Spinal cord (tissue), 10 donors: Measurements from ENCODE around the gene GOLGA7B. TPM values are rescaled to one million over a fixed set of nuclear protein-coding genes. Genes with fewer than 3 reads are reported as not detected.
"Not testable (repeated sequence)": the region's sequence is repeated elsewhere in the genome, so short reads cannot be mapped to it uniquely, and the experiment has no call there.

Experiments used
- DNase-seq, 6 donors: peaks; one replicate each; pipeline versions ENCODE4 v3.0.0 to v3.0.0-alpha.2; 2013 to 2015; ENCODE audit warnings: low spot score in 6 of 6, low read depth in 4 of 6
- H3K27ac ChIP-seq: one replicate; pipeline ENCODE4 v1.5.1; 2013; ENCODE audit warnings: low read depth, low read length, control low read depth
- H3K27me3 ChIP-seq: one replicate; pipeline ENCODE4 v1.6.1; 2013; ENCODE audit warnings: low read length; ENCODE audit not compliant: control insufficient read depth, insufficient read depth
- H3K36me3 ChIP-seq: one replicate; pipeline ENCODE4 v1.6.1; 2013; ENCODE audit warnings: low read length; ENCODE audit not compliant: control insufficient read depth, insufficient read depth
- H3K4me1 ChIP-seq: one replicate; pipeline ENCODE4 v1.6.1; 2013; ENCODE audit warnings: low read length; ENCODE audit not compliant: control insufficient read depth, insufficient read depth
- H3K4me3 ChIP-seq: one replicate; pipeline ENCODE4 v1.5.1; 2013; ENCODE audit warnings: low read depth, low read length, control low read depth
- H3K9me3 ChIP-seq: one replicate; pipeline ENCODE4 v1.6.1; 2013; ENCODE audit warnings: low read length; ENCODE audit not compliant: control insufficient read depth, insufficient read depth
- WGBS: methylation state at CpG from one replicate; pipeline ENCODE4 v1.1.5; 2013; ENCODE audit warnings: missing lambda C conversion rate; ENCODE audit not compliant: insufficient coverage; 5-methylcytosine and 5-hydroxymethylcytosine counted together
- polyA plus RNA-seq, 2 donors: library from polyadenylated mRNA; unstranded; fragments of 120-200 nt; gene quantifications; one replicate each; pipeline ENCODE4 v1.2.1, GENCODE V29; 2013; ENCODE audit not compliant: insufficient read length in 2 of 2
- total RNA-seq, 2 donors: library from RNA; depleted of rRNA in 1 of 2; stranded (reverse); fragments of 120-200 nt in 1 of 2; fragments of >200 nt in 1 of 2; gene quantifications; one replicate each; pipeline versions ENCODE4 v1.2.3 to v1.2.4, GENCODE V29; 2013 to 2014
- donor health status: healthy.

The GOLGA7B gene
- total and polyA plus RNA-seq, 4 donors: 5.8 to 42.7 (median 25.4) TPM

- H3K27ac ChIP-seq, H3K4me1 ChIP-seq: not testable (repeated sequence)
- WGBS: 100% methylated on average over 1 of the region's 2 CpGs
These were observed 5.7 kb upstream of the GOLGA7B start for GRCh38 chr10:97843972-97844371.

GRCh38 chr10:97844678-97845077, 5.0 kb upstream of the GOLGA7B start:
- Histone ChIP-seq H3K36me3 (no peaks in the 10 kb centered on the region), H3K27me3 (no peaks in the 10 kb centered on the region), H3K4me1 (peaks cover 11% of the 10 kb centered on the region), H3K9me3 (peaks cover 2% of the 10 kb centered on the region), H3K27ac (no peak overlapping the region), H3K4me3 (no peak overlapping the region)
- WGBS: 87% methylated on average over 3 of the region's 3 CpGs
- no peak for DNase-seq

More at GRCh38 chr10:97843972-97844371, 5.7 kb upstream of the GOLGA7B start:
- not testable (repeated sequence) for H3K9me3 ChIP-seq, H3K4me3 ChIP-seq, H3K27me3 ChIP-seq, DNase-seq, H3K36me3 ChIP-seq

GRCh38 chr10:97849103-97849686, 448 bp upstream of the GOLGA7B start:
- H3K36me3 ChIP-seq: no peaks in the 10 kb centered on the region
- peak overlapping the region; percentile 36 for H3K4me3 ChIP-seq
- WGBS: 6% methylated on average over 16 of the region's 16 CpGs
- H3K27ac ChIP-seq: no peak overlapping the region
- H3K27me3 ChIP-seq: no peaks in the 10 kb centered on the region
- peak in 2 of 6 donors; percentile 63 to 84 for DNase-seq
- peaks cover 47% of the 10 kb centered on the region for H3K4me1 ChIP-seq
- peaks cover under 1% of the 10 kb centered on the region for H3K9me3 ChIP-seq

- H3K9me3 ChIP-seq: no peaks in the 10 kb centered on the region
- H3K4me3 ChIP-seq: peak overlapping the region; percentile 46
- no peaks in the 10 kb centered on the region for H3K36me3 ChIP-seq
- H3K27me3 ChIP-seq: no peaks in the 10 kb centered on the region
- WGBS: 0% methylated on average over 8 of the region's 13 CpGs
- H3K27ac ChIP-seq: peak overlapping the region; percentile 74
- peaks cover 48% of the 10 kb centered on the region for H3K4me1 ChIP-seq
- DNase-seq: peak in 3 of 6 donors; percentile 36 to 81 (median 68)
These were observed 803 bp downstream of the GOLGA7B start for GRCh38 chr10:97850446-97850845.

GRCh38 chr10:97851341-97852001, 1.8 kb downstream of the GOLGA7B start:
- Histone ChIP-seq H3K4me3 (no peak overlapping the region), H3K27ac (peak overlapping the region; percentile 59), H3K27me3 (no peaks in the 10 kb centered on the region)

GRCh38 chr10:97852277-97852676, 2.6 kb downstream of the GOLGA7B start:
- no peak for DNase-seq
- Histone ChIP-seq H3K4me3 (no peak overlapping the region), H3K36me3 (no peaks in the 10 kb centered on the region), H3K27me3 (no peaks in the 10 kb centered on the region), H3K27ac (no peak overlapping the region), H3K9me3 (no peaks in the 10 kb centered on the region), H3K4me1 (peaks cover 48% of the 10 kb centered on the region)
- WGBS: 63% methylated on average over 2 of the region's 3 CpGs

More at GRCh38 chr10:97851341-97852001, 1.8 kb downstream of the GOLGA7B start:
- H3K4me1 ChIP-seq: peaks cover 48% of the 10 kb centered on the region
- no peaks in the 10 kb centered on the region for H3K36me3 ChIP-seq
- WGBS: 21% methylated on average over 4 of the region's 7 CpGs
- no peaks in the 10 kb centered on the region for H3K9me3 ChIP-seq
- DNase-seq: peak in 5 of 6 donors; percentile 40 to 90 (median 71)

- Histone ChIP-seq H3K4me3 (no peak overlapping the region), H3K27ac (no peak overlapping the region), H3K9me3 (no peaks in the 10 kb centered on the region), H3K27me3 (no peaks in the 10 kb centered on the region), H3K4me1 (peaks cover 48% of the 10 kb centered on the region), H3K36me3 (no peaks in the 10 kb centered on the region)
- peak in 1 of 6 donors; percentile 58 for DNase-seq
- WGBS: 71% methylated on average over 1 of the region's 4 CpGs
These were observed 3.3 kb downstream of the GOLGA7B start for GRCh38 chr10:97852840-97853405.

GRCh38 chr10:97854743-97855142, 5.1 kb downstream of the GOLGA7B start:
- Histone ChIP-seq H3K27ac (no peak overlapping the region), H3K9me3 (no peaks in the 10 kb centered on the region), H3K27me3 (no peaks in the 10 kb centered on the region), H3K4me1 (peaks cover 45% of the 10 kb centered on the region), H3K36me3 (no peaks in the 10 kb centered on the region), H3K4me3 (no peak overlapping the region)
- no CpG with 5 or more reads among the region's 3 CpGs for WGBS
- DNase-seq: no peak

GRCh38 chr10:97858001-97858439, 8.4 kb downstream of the GOLGA7B start:
- no peaks in the 10 kb centered on the region for H3K9me3 ChIP-seq
- H3K4me3 ChIP-seq: no peak overlapping the region
- H3K27me3 ChIP-seq: no peaks in the 10 kb centered on the region
- H3K36me3 ChIP-seq: peaks cover 8% of the 10 kb centered on the region
- DNase-seq: peak in 1 of 6 donors; percentile 41
- H3K27ac ChIP-seq: no peak overlapping the region
- H3K4me1 ChIP-seq: peaks cover 20% of the 10 kb centered on the region
- 50% methylated on average over 1 of the region's 1 CpG for WGBS
